Loucy (cell line): ENCODE results near the gene PPP1R14B.

Experiments used
- CTCF ChIP-seq: fragments of 200-600 bp; sonication (generic); conservative IDR thresholded peaks from 2 replicates; pipeline ENCODE4 v1.5.1; 2014; ENCODE audit warnings: mild to moderate bottlenecking, antibody characterized with exemption, low read length
- EZH2phosphoT487 ChIP-seq: fragments of 200-600 bp; IDR thresholded peaks from 2 replicates; pipeline ENCODE4 v1.6.1; 2018; ENCODE audit warnings: antibody characterized with exemption, mild to moderate bottlenecking, moderate library complexity, borderline replicate concordance

- TF ChIP-seq CTCF (no peak), EZH2phosphoT487 (no peak)
These were observed 39.3 kb downstream of the PPP1R14B start for GRCh38 chr11:64207256-64208085.
